HepG2 (cell line): ENCODE results near the gene FBXO7. TPM values are rescaled to one million over a fixed set of nuclear protein-coding genes. Genes with fewer than 3 reads are reported as not detected.
A peak's percentile ranks its signal among the peaks of the same experiment; 100 is the strongest.

Experiments used
- CEBPB ChIP-seq: IDR thresholded peaks from 2 replicates; pipeline ENCODE4 v1.6.1; 2011; ENCODE audit warnings: low read depth, low read length, improper control_type of control experiment, borderline replicate concordance
- HNF4G ChIP-seq, 2 experiments: sonication (generic) in 1 of 2; formaldehyde crosslinking in 1 of 2; IDR thresholded peaks; 2 replicates each; pipeline versions ENCODE4 v1.4.0 to v1.6.1; 2011 to 2020; ENCODE audit warnings: borderline replicate concordance in 2 of 2, low read depth in 2 of 2, mild to moderate bottlenecking in 2 of 2, low read length in 1 of 2, missing genetic modification reagents in 1 of 2, moderate library complexity in 1 of 2
- NAIF1 ChIP-seq: sonication (generic); formaldehyde crosslinking; IDR thresholded peaks from 2 replicates; pipeline ENCODE4 v1.5.0; 2020; ENCODE audit warnings: mild to moderate bottlenecking, missing genetic modification reagents, borderline replicate concordance
- NBN ChIP-seq: fragments of 450-650 bp; conservative IDR thresholded peaks from 2 replicates; pipeline ENCODE4 v1.6.1; 2017
- NFE2L1 ChIP-seq: sonication (generic); formaldehyde crosslinking; IDR thresholded peaks from 2 replicates; pipeline ENCODE4 v1.4.0; 2020; ENCODE audit warnings: missing genetic modification reagents, mild to moderate bottlenecking, borderline replicate concordance
- ONECUT2 ChIP-seq: sonication (generic); formaldehyde crosslinking; IDR thresholded peaks from 2 replicates; pipeline ENCODE4 v1.4.0; 2020; ENCODE audit warnings: missing genetic modification reagents
- RAD21 ChIP-seq: fragments of 450-650 bp; formaldehyde crosslinking; IDR thresholded peaks from 2 replicates; pipeline ENCODE4 v1.5.0; 2020; ENCODE audit warnings: mild to moderate bottlenecking
- RARA ChIP-seq: IDR thresholded peaks from 2 replicates; pipeline ENCODE4 v1.6.1; 2016; ENCODE audit warnings: missing genetic modification reagents, missing compliant biosample characterization
- RBFOX2 ChIP-seq: fragments of 200-400 bp; formaldehyde crosslinking; IDR thresholded peaks from 2 replicates; pipeline ENCODE4 v1.6.1; 2017; ENCODE audit warnings: low read depth, mild to moderate bottlenecking, low read length
- SIN3A ChIP-seq: IDR thresholded peaks from 2 replicates; pipeline ENCODE4 v1.6.1; 2011; ENCODE audit warnings: low read depth, mild to moderate bottlenecking, control low read depth, low read length, borderline replicate concordance
- ZNF263 ChIP-seq: sonication (generic); formaldehyde crosslinking; IDR thresholded peaks from 2 replicates; pipeline ENCODE4 v1.4.0; 2020; ENCODE audit warnings: missing genetic modification reagents
- ZNF557 ChIP-seq: sonication (generic); formaldehyde crosslinking; IDR thresholded peaks from 2 replicates; pipeline ENCODE4 v1.4.0; 2020; ENCODE audit warnings: missing genetic modification reagents
- ZNF615 ChIP-seq: sonication (generic); formaldehyde crosslinking; IDR thresholded peaks from 2 replicates; pipeline ENCODE4 v1.5.0; 2020; ENCODE audit warnings: mild to moderate bottlenecking, missing genetic modification reagents, borderline replicate concordance
- polyA plus RNA-seq, 8 experiments: library from polyadenylated mRNA; depleted of rRNA in 3 of 8; stranded (reverse) in 7 of 8; unstranded in 1 of 8; fragments of >200 nt; fragmentation: Illumina TruSeq in 4 of 8; extraction: Trizol in 4 of 8; gene quantifications; 2 replicates each; pipeline versions ENCODE4 v1.2.1 to v1.2.3, GENCODE V29; 2011 to 2016; ENCODE audit warnings: low read depth in 4 of 8, missing spikeins in 1 of 8, mixed read lengths in 1 of 8; ENCODE audit not compliant: insufficient read depth in 1 of 8
- total RNA-seq, 5 experiments: library from RNA; depleted of rRNA; stranded (reverse); fragments of >200 nt; fragmentation: Illumina TruSeq; extraction: Trizol; gene quantifications; 2 replicates each; pipeline ENCODE4 v1.2.3, GENCODE V29; 2016; ENCODE audit warnings: low read depth in 1 of 5
- TF ChIP-seq, protein P1 (sequence below): sonication (generic); formaldehyde crosslinking; IDR thresholded peaks from 2 replicates; pipeline ENCODE4 v1.9.0; 2021; ENCODE audit warnings: missing genetic modification reagents, borderline replicate concordance
- TF ChIP-seq, protein P2 (sequence below): sonication (generic); formaldehyde crosslinking; IDR thresholded peaks from 2 replicates; pipeline ENCODE4 v1.4.0; 2020; ENCODE audit warnings: low read depth, mild to moderate bottlenecking, missing genetic modification reagents
- TF ChIP-seq, protein P3 (sequence below): sonication (generic); formaldehyde crosslinking; IDR thresholded peaks from 2 replicates; pipeline ENCODE4 v1.4.0; 2020; ENCODE audit warnings: missing genetic modification reagents, borderline replicate concordance
- TF ChIP-seq, protein P4 (sequence below): sonication (generic); formaldehyde crosslinking; IDR thresholded peaks from 2 replicates; pipeline ENCODE4 v1.8.0; 2022; ENCODE audit warnings: mild to moderate bottlenecking, missing genetic modification reagents, moderate library complexity

Gene FBXO7
- total and polyA plus RNA-seq, 2 of the 13 experiments (the other 11 are each of a cell fraction or from before 2014, with no cell fraction given), result 105 to 172 TPM

DNA sequence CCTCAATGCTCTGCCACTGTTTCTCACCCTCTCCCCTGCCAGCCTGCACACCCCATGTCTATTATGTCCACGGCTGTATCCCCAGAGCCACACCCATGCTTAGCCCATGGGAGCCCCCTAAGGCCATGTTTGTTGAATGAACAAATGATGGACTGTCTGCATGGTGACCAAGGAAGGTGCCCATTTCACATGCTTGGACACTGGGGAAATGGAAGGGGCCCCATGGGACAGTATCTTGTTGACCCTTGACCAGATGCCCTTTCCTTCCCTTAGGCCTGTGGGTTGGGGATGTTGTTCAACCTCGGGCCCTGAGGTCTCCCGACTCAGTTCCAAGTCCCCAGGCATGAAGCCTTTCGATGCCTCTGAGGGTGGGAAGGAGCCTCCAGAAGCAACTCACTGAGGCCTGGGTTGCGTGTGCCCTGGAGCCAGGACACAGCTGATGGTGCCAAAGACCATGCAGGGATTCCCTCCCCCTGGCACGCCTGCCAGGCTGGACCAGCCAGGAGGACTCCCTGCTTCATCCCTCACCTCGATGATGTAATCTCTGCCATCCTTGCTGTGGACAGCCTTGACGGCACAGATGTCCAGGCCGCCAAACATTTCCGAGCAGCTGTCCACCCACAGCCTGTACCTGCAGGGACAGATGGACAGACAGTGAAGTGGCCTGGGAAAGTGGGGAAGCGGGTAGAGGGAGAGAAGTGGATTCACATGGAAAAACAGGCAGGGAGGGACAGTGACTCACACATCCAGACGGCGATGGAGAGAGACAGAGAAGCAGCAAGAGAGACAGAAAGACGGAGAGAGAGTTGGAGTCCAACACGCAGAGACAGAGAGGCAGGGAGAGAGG lies 58.9 kb downstream of the FBXO7 start (continued):
- TF ChIP-seq, protein P1, sequence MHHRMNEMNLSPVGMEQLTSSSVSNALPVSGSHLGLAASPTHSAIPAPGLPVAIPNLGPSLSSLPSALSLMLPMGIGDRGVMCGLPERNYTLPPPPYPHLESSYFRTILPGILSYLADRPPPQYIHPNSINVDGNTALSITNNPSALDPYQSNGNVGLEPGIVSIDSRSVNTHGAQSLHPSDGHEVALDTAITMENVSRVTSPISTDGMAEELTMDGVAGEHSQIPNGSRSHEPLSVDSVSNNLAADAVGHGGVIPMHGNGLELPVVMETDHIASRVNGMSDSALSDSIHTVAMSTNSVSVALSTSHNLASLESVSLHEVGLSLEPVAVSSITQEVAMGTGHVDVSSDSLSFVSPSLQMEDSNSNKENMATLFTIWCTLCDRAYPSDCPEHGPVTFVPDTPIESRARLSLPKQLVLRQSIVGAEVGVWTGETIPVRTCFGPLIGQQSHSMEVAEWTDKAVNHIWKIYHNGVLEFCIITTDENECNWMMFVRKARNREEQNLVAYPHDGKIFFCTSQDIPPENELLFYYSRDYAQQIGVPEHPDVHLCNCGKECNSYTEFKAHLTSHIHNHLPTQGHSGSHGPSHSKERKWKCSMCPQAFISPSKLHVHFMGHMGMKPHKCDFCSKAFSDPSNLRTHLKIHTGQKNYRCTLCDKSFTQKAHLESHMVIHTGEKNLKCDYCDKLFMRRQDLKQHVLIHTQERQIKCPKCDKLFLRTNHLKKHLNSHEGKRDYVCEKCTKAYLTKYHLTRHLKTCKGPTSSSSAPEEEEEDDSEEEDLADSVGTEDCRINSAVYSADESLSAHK (CRISPR knock-in tag), result no peak
- no peak for TF ChIP-seq NAIF1 (CRISPR knock-in tag)
- TF ChIP-seq RBFOX2, result no peak
- no peak for TF ChIP-seq RARA (CRISPR knock-in tag)
- TF ChIP-seq, protein P2, sequence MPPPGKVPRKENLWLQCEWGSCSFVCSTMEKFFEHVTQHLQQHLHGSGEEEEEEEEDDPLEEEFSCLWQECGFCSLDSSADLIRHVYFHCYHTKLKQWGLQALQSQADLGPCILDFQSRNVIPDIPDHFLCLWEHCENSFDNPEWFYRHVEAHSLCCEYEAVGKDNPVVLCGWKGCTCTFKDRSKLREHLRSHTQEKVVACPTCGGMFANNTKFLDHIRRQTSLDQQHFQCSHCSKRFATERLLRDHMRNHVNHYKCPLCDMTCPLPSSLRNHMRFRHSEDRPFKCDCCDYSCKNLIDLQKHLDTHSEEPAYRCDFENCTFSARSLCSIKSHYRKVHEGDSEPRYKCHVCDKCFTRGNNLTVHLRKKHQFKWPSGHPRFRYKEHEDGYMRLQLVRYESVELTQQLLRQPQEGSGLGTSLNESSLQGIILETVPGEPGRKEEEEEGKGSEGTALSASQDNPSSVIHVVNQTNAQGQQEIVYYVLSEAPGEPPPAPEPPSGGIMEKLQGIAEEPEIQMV, result no peak
- TF ChIP-seq ZNF557 (CRISPR knock-in tag), result no peak
- TF ChIP-seq, protein P3, sequence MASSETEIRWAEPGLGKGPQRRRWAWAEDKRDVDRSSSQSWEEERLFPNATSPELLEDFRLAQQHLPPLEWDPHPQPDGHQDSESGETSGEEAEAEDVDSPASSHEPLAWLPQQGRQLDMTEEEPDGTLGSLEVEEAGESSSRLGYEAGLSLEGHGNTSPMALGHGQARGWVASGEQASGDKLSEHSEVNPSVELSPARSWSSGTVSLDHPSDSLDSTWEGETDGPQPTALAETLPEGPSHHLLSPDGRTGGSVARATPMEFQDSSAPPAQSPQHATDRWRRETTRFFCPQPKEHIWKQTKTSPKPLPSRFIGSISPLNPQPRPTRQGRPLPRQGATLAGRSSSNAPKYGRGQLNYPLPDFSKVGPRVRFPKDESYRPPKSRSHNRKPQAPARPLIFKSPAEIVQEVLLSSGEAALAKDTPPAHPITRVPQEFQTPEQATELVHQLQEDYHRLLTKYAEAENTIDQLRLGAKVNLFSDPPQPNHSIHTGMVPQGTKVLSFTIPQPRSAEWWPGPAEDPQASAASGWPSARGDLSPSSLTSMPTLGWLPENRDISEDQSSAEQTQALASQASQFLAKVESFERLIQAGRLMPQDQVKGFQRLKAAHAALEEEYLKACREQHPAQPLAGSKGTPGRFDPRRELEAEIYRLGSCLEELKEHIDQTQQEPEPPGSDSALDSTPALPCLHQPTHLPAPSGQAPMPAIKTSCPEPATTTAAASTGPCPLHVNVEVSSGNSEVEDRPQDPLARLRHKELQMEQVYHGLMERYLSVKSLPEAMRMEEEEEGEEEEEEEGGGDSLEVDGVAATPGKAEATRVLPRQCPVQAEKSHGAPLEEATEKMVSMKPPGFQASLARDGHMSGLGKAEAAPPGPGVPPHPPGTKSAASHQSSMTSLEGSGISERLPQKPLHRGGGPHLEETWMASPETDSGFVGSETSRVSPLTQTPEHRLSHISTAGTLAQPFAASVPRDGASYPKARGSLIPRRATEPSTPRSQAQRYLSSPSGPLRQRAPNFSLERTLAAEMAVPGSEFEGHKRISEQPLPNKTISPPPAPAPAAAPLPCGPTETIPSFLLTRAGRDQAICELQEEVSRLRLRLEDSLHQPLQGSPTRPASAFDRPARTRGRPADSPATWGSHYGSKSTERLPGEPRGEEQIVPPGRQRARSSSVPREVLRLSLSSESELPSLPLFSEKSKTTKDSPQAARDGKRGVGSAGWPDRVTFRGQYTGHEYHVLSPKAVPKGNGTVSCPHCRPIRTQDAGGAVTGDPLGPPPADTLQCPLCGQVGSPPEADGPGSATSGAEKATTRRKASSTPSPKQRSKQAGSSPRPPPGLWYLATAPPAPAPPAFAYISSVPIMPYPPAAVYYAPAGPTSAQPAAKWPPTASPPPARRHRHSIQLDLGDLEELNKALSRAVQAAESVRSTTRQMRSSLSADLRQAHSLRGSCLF (CRISPR knock-in tag), result no peak
- TF ChIP-seq, protein P4, sequence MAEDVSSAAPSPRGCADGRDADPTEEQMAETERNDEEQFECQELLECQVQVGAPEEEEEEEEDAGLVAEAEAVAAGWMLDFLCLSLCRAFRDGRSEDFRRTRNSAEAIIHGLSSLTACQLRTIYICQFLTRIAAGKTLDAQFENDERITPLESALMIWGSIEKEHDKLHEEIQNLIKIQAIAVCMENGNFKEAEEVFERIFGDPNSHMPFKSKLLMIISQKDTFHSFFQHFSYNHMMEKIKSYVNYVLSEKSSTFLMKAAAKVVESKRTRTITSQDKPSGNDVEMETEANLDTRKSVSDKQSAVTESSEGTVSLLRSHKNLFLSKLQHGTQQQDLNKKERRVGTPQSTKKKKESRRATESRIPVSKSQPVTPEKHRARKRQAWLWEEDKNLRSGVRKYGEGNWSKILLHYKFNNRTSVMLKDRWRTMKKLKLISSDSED (CRISPR knock-in tag), result no peak
- no peak for TF ChIP-seq NFE2L1 (CRISPR knock-in tag)
- no peak for TF ChIP-seq NBN
- peak; percentile 37; the same call in 1 of the 2 replicates for TF ChIP-seq CEBPB
- peak; percentile 93 for TF ChIP-seq ZNF263 (CRISPR knock-in tag)
- TF ChIP-seq ZNF615 (CRISPR knock-in tag), result no peak
- TF ChIP-seq ONECUT2 (CRISPR knock-in tag), result no peak
- TF ChIP-seq RAD21 (CRISPR knock-in tag), result no peak
- no peak for TF ChIP-seq SIN3A
- TF ChIP-seq HNF4G (IDR thresholded peaks at IDR 0.05; ENCODE audit: borderline replicate concordance, low read depth, low read length), result no peak
- TF ChIP-seq HNF4G (CRISPR knock-in tag; IDR thresholded peaks at IDR 0.05; ENCODE audit: borderline replicate concordance, low read depth), result no peak
